Effector memory CD4-positive, alpha-beta T cell (primary cell): ENCODE results near the gene C16orf82.

Experiments
- DNase-seq, 3 donors: peaks; one replicate each; pipeline ENCODE4 v3.0.0-alpha.2; 2020
- H3K27ac ChIP-seq: 2 replicates; pipeline ENCODE4 v1.7.0; 2013; ENCODE audit warnings: mild to moderate bottlenecking, low read length, moderate library complexity; ENCODE audit not compliant: insufficient read depth, poor library complexity, severe bottlenecking
- H3K27me3 ChIP-seq: replicated peaks from 2 replicates; pipeline ENCODE4 v1.7.0; 2013; ENCODE audit warnings: mild to moderate bottlenecking, low read length; ENCODE audit not compliant: insufficient read depth, control insufficient read depth, poor library complexity, severe bottlenecking
- H3K36me3 ChIP-seq: 2 replicates; pipeline ENCODE4 v1.7.0; 2013; ENCODE audit warnings: mild to moderate bottlenecking, low read length, moderate library complexity; ENCODE audit not compliant: control insufficient read depth, insufficient read depth
- H3K4me1 ChIP-seq: 2 replicates; pipeline ENCODE4 v1.7.0; 2013; ENCODE audit warnings: low read length, mild to moderate bottlenecking; ENCODE audit not compliant: control insufficient read depth, insufficient read depth, poor library complexity, severe bottlenecking
- H3K4me3 ChIP-seq: 2 replicates; pipeline ENCODE4 v1.7.0; 2013; ENCODE audit warnings: low read length, low read depth, mild to moderate bottlenecking; ENCODE audit not compliant: insufficient read depth, poor library complexity, severe bottlenecking
- H3K9me3 ChIP-seq: 2 replicates; pipeline ENCODE4 v1.7.0; 2013; ENCODE audit warnings: mild to moderate bottlenecking, low read length, moderate library complexity; ENCODE audit not compliant: control insufficient read depth
- total RNA-seq, 3 donors: gene quantifications; one replicate each; lab custom pipeline; 2026; lab: John Stamatoyannopoulos, UW

Gene C16orf82
- total RNA-seq = 0 reads per million in 3 donors

- Histone ChIP-seq H3K36me3 (no peaks in the 10 kb centered on the region), H3K4me1 (no peaks in the 10 kb centered on the region), H3K9me3 (no peaks in the 10 kb centered on the region), H3K27me3 (no peaks in the 10 kb centered on the region), H3K27ac (no peak within 1 kb of the TSS), H3K4me3 (no peak within 1 kb of the TSS)
- no peak for DNase-seq
Measured at GRCh38 chr16:27066668-27067537, at the start of gene C16orf82. C16orf82 (plus strand) TSS chr16:27066927.

GRCh38 chr16:27020031-27020430 is 46.7 kb upstream of the C16orf82 start:
- H3K9me3 ChIP-seq = no peaks in the 10 kb centered on the region
- no peak overlapping the region for H3K4me3 ChIP-seq
- no peaks in the 10 kb centered on the region for H3K27me3 ChIP-seq
- no peak overlapping the region for H3K27ac ChIP-seq
- DNase-seq = no peak
- H3K36me3 ChIP-seq = no peaks in the 10 kb centered on the region
- H3K4me1 ChIP-seq = no peaks in the 10 kb centered on the region

GRCh38 chr16:27024010-27024409 is 42.7 kb upstream of the C16orf82 start:
- DNase-seq = no peak
- H3K27ac ChIP-seq = no peak overlapping the region
- no peaks in the 10 kb centered on the region for H3K36me3 ChIP-seq
- H3K4me3 ChIP-seq = no peak overlapping the region
- no peaks in the 10 kb centered on the region for H3K4me1 ChIP-seq
- peaks cover under 1% of the 10 kb centered on the region for H3K27me3 ChIP-seq
- H3K9me3 ChIP-seq = no peaks in the 10 kb centered on the region

- no peaks in the 10 kb centered on the region for H3K9me3 ChIP-seq
- no peak overlapping the region for H3K27ac ChIP-seq
- DNase-seq = no peak
- H3K4me3 ChIP-seq = no peak overlapping the region
- H3K27me3 ChIP-seq = peaks cover 5% of the 10 kb centered on the region
- no peaks in the 10 kb centered on the region for H3K36me3 ChIP-seq
- H3K4me1 ChIP-seq = no peaks in the 10 kb centered on the region
Measured at GRCh38 chr16:27025581-27025980, 41.1 kb upstream of the C16orf82 start.

GRCh38 chr16:27027971-27028370 is 38.8 kb upstream of the C16orf82 start:
- no peaks in the 10 kb centered on the region for H3K9me3 ChIP-seq
- peaks cover 5% of the 10 kb centered on the region for H3K27me3 ChIP-seq
- DNase-seq = no peak
- no peak overlapping the region for H3K4me3 ChIP-seq
- no peaks in the 10 kb centered on the region for H3K4me1 ChIP-seq
- H3K36me3 ChIP-seq = no peaks in the 10 kb centered on the region
- no peak overlapping the region for H3K27ac ChIP-seq

- no peak for DNase-seq
- Histone ChIP-seq H3K9me3 (no peaks in the 10 kb centered on the region), H3K36me3 (no peaks in the 10 kb centered on the region), H3K4me3 (no peak overlapping the region), H3K4me1 (no peaks in the 10 kb centered on the region), H3K27me3 (peaks cover 5% of the 10 kb centered on the region), H3K27ac (no peak overlapping the region)
Measured at GRCh38 chr16:27028591-27029110, 38.1 kb upstream of the C16orf82 start.

GRCh38 chr16:27029525-27029924 is 37.2 kb upstream of the C16orf82 start:
- Histone ChIP-seq H3K36me3 (no peaks in the 10 kb centered on the region), H3K4me3 (no peak overlapping the region), H3K27ac (no peak overlapping the region), H3K9me3 (no peaks in the 10 kb centered on the region), H3K4me1 (no peaks in the 10 kb centered on the region), H3K27me3 (peaks cover 5% of the 10 kb centered on the region)
- DNase-seq = no peak

- H3K4me1 ChIP-seq = no peaks in the 10 kb centered on the region
- no peaks in the 10 kb centered on the region for H3K36me3 ChIP-seq
- no peak overlapping the region for H3K4me3 ChIP-seq
- no peaks in the 10 kb centered on the region for H3K9me3 ChIP-seq
- no peak for DNase-seq
- no peak overlapping the region for H3K27ac ChIP-seq
- peaks cover 5% of the 10 kb centered on the region for H3K27me3 ChIP-seq
Measured at GRCh38 chr16:27033281-27033979, 33.3 kb upstream of the C16orf82 start.

- H3K4me3 ChIP-seq = no peak overlapping the region
- H3K4me1 ChIP-seq = no peaks in the 10 kb centered on the region
- no peaks in the 10 kb centered on the region for H3K27me3 ChIP-seq
- H3K36me3 ChIP-seq = no peaks in the 10 kb centered on the region
- H3K9me3 ChIP-seq = no peaks in the 10 kb centered on the region
- no peak for DNase-seq
- no peak overlapping the region for H3K27ac ChIP-seq
Measured at GRCh38 chr16:27040732-27041131, 26.0 kb upstream of the C16orf82 start.

GRCh38 chr16:27046958-27047518 is 19.7 kb upstream of the C16orf82 start:
- no peaks in the 10 kb centered on the region for H3K36me3 ChIP-seq
- peaks cover 3% of the 10 kb centered on the region for H3K27me3 ChIP-seq
- H3K9me3 ChIP-seq = no peaks in the 10 kb centered on the region
- DNase-seq = no peak
- H3K27ac ChIP-seq = no peak overlapping the region
- H3K4me1 ChIP-seq = no peaks in the 10 kb centered on the region
- no peak overlapping the region for H3K4me3 ChIP-seq
